HUDEP-2 (cell line): ENCODE measurements around the gene CLDN20.
A peak's percentile ranks its signal among the peaks of the same experiment; 100 is the strongest.
"Not testable (repeated sequence)": the region's sequence is repeated elsewhere in the genome, so short reads cannot be mapped to it uniquely, and the experiment has no call there.

Experiments
- DNase-seq, 76 experiments: peaks; one replicate each; lab custom pipeline; 2025; ENCODE audit not compliant: unreplicated experiment in 76 of 76; lab: John Stamatoyannopoulos, UW

The CLDN20 gene

GRCh38 chr6:155309150-155309549 is 45.3 kb downstream of the CLDN20 start:
- DNase-seq = no peak

- DNase-seq = no peak
These were observed 46.8 kb downstream of the CLDN20 start for GRCh38 chr6:155310596-155310995.

GRCh38 chr6:155311086-155311485 is 47.3 kb downstream of the CLDN20 start:
- peak in 52 of 76 experiments; percentile 8 to 66 (median 32) for DNase-seq

- no peak for DNase-seq
These were observed 47.8 kb downstream of the CLDN20 start for GRCh38 chr6:155311583-155311982.

- DNase-seq = not testable (repeated sequence)
These were observed 49.1 kb downstream of the CLDN20 start for GRCh38 chr6:155312950-155313349.

- DNase-seq = peak in 20 of 76 experiments; percentile 5 to 59 (median 27)
These were observed 49.8 kb downstream of the CLDN20 start for GRCh38 chr6:155313602-155314091.

- peak; percentile 67 to 100 (median 99) for DNase-seq
These were observed 50.4 kb downstream of the CLDN20 start, which contains the start of gene TFB1M for GRCh38 chr6:155314092-155314772. TFB1M (minus strand) TSS chr6:155314484; CDS start chr6:155314428, 56 bp downstream.

- peak in 70 of 76 experiments; percentile 64 to 96 (median 86) for DNase-seq
These were observed 51.1 kb downstream of the CLDN20 start for GRCh38 chr6:155314773-155315515.

- DNase-seq = peak in 10 of 76 experiments; percentile 9 to 48 (median 30)
These were observed 51.7 kb downstream of the CLDN20 start for GRCh38 chr6:155315516-155315871.

GRCh38 chr6:155316419-155316818 is 52.6 kb downstream of the CLDN20 start:
- DNase-seq = no peak

GRCh38 chr6:155317186-155317585 is 53.4 kb downstream of the CLDN20 start:
- DNase-seq = no peak

- DNase-seq = no peak
These were observed 56.1 kb downstream of the CLDN20 start for GRCh38 chr6:155319902-155320301.

- no peak for DNase-seq
These were observed 60.4 kb downstream of the CLDN20 start for GRCh38 chr6:155324172-155324571.

GRCh38 chr6:155324993-155325392 is 61.2 kb downstream of the CLDN20 start:
- no peak for DNase-seq

GRCh38 chr6:155325700-155326516 is 62.1 kb downstream of the CLDN20 start:
- DNase-seq = no peak
